Colonic mucosa (tissue), 4 donors: ENCODE data around the gene DNMT3L. TPM values are rescaled to one million over a fixed set of nuclear protein-coding genes. Genes with fewer than 3 reads are reported as not detected.

Experiments
- DNase-seq: peaks from one replicate; pipeline ENCODE4 v3.0.0-alpha.2; 2020
- H3K27ac ChIP-seq: fragments of 200-600 bp; one replicate; pipeline ENCODE4 v1.8.0; 2021
- H3K27me3 ChIP-seq: fragments of 200-600 bp; one replicate; pipeline ENCODE4 v1.8.0; 2021
- H3K36me3 ChIP-seq: fragments of 200-600 bp; one replicate; pipeline ENCODE4 v1.8.0; 2021
- H3K4me1 ChIP-seq: fragments of 200-600 bp; one replicate; pipeline ENCODE4 v1.8.0; 2021; ENCODE audit warnings: mild to moderate bottlenecking
- H3K4me3 ChIP-seq: fragments of 200-600 bp; one replicate; pipeline ENCODE4 v1.8.0; 2021
- H3K9ac ChIP-seq, 2 donors: one replicate each; pipeline ENCODE4 v1.7.0; 2013; ENCODE audit warnings: control low read depth in 2 of 2, low read depth in 2 of 2, low read length in 2 of 2
- H3K9me3 ChIP-seq: fragments of 200-600 bp; one replicate; pipeline ENCODE4 v1.8.0; 2021
- intact Hi-C: fragments of 100-400 bp; cut with DNase I; formaldehyde crosslinking; loops from one replicate; pipeline ENCODE4 v1.14.1; 2022
- total RNA-seq, 2 donors: library from RNA; stranded (reverse); fragmentation: NEBNext Ultra II Directional in 1 of 2; extraction: Animal tissue kit (Norgen Biotek cat#: 25700) in 1 of 2; gene quantifications; one replicate each; pipeline ENCODE4 v1.2.1, GENCODE V29; 2021
- TF ChIP-seq, protein P1 (sequence below): fragments of 200-600 bp; IDR thresholded peaks from one replicate; pipeline ENCODE4 v1.8.0; 2022; ENCODE audit warnings: antibody characterized with exemption, mild to moderate bottlenecking
- donor health status: healthy.
- donor health status: DM: no; HTN: no; CAD: no.
- donor health status: DM: no; HTN: no; CAD: no.

Gene DNMT3L
- total RNA-seq, 2 donors from 2014 or later, result not detected

GRCh38 chr21:44293551-44294231, 32.0 kb upstream of the DNMT3L start:
- TF ChIP-seq, protein P1, sequence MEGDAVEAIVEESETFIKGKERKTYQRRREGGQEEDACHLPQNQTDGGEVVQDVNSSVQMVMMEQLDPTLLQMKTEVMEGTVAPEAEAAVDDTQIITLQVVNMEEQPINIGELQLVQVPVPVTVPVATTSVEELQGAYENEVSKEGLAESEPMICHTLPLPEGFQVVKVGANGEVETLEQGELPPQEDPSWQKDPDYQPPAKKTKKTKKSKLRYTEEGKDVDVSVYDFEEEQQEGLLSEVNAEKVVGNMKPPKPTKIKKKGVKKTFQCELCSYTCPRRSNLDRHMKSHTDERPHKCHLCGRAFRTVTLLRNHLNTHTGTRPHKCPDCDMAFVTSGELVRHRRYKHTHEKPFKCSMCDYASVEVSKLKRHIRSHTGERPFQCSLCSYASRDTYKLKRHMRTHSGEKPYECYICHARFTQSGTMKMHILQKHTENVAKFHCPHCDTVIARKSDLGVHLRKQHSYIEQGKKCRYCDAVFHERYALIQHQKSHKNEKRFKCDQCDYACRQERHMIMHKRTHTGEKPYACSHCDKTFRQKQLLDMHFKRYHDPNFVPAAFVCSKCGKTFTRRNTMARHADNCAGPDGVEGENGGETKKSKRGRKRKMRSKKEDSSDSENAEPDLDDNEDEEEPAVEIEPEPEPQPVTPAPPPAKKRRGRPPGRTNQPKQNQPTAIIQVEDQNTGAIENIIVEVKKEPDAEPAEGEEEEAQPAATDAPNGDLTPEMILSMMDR, result no peak
- no peaks in the 10 kb centered on the region for H3K4me1 ChIP-seq
- no peak overlapping the region for H3K9ac ChIP-seq
- H3K9me3 ChIP-seq, result no peaks in the 10 kb centered on the region
- no peaks in the 10 kb centered on the region for H3K27me3 ChIP-seq
- no peak overlapping the region for H3K27ac ChIP-seq
- no peak overlapping the region for H3K4me3 ChIP-seq
- intact Hi-C loops, result no loop called here
- no peak for DNase-seq
- H3K36me3 ChIP-seq, result no peaks in the 10 kb centered on the region

- DNase-seq, result no peak
- H3K9me3 ChIP-seq, result no peaks in the 10 kb centered on the region
- TF ChIP-seq, protein P1, result no peak
- H3K4me3 ChIP-seq, result no peak overlapping the region
- no peaks in the 10 kb centered on the region for H3K36me3 ChIP-seq
- H3K4me1 ChIP-seq, result no peaks in the 10 kb centered on the region
- H3K9ac ChIP-seq, result no peak overlapping the region
- H3K27ac ChIP-seq, result no peak overlapping the region
- intact Hi-C loops, result no loop called here
- no peaks in the 10 kb centered on the region for H3K27me3 ChIP-seq
These were observed 31.1 kb upstream of the DNMT3L start for GRCh38 chr21:44292812-44293195.

GRCh38 chr21:44291936-44292811, 30.5 kb upstream of the DNMT3L start:
- H3K27ac ChIP-seq, result no peak overlapping the region
- H3K4me1 ChIP-seq, result no peaks in the 10 kb centered on the region
- H3K9ac ChIP-seq, result no peak overlapping the region
- no peaks in the 10 kb centered on the region for H3K36me3 ChIP-seq
- no peak for DNase-seq
- no peaks in the 10 kb centered on the region for H3K9me3 ChIP-seq
- TF ChIP-seq, protein P1, result no peak
- intact Hi-C loops, result no loop called here
- H3K4me3 ChIP-seq, result no peak overlapping the region
- H3K27me3 ChIP-seq, result no peaks in the 10 kb centered on the region

DNA sequence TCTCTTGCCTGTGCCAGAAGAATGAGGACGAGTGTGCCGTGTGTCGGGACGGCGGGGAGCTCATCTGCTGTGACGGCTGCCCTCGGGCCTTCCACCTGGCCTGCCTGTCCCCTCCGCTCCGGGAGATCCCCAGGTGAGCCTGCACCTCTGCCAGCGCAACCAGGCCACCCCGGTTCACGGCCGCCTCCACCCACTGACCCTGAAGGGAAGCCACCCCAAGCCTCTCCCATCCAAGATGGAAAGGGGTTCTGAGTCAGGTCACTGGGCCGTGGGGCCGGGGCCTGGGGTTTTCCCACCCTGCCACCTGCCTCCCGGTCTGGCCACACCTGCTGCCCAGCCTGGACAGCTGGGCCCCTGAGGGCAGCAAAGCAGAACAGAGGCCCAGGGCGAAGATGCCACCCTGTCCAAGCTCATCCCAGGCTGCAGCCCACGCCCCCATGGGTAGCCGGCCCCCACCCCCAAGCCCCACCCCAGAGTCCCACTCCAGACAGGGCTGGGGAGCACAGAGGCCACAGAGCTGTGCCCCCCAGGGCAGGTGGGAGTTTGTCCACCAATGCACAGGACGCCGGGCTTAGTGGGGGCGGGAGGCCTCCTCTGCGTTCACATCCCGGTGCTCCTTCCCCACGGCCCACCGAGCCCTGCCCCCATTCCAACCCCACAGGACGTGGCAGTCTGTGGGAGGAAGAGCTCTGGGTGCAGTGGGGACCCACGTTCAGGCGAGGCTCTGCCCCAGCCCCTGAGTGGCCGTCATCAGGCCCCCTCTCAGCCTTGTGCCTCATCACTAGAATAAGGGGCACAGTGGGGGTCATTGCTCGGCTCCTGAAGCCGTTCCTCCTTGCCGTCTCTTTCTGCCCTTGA, 29.6 kb upstream of the DNMT3L start:
- Histone ChIP-seq H3K36me3 (no peaks in the 10 kb centered on the region), H3K27me3 (no peaks in the 10 kb centered on the region), H3K4me3 (no peak overlapping the region), H3K4me1 (no peaks in the 10 kb centered on the region), H3K9ac (no peak overlapping the region), H3K9me3 (no peaks in the 10 kb centered on the region), H3K27ac (no peak overlapping the region)
- no peak for DNase-seq
- TF ChIP-seq, protein P1, result no peak
- intact Hi-C loops, result no loop called here

GRCh38 chr21:44290327-44291077, 28.8 kb upstream of the DNMT3L start:
- DNase-seq, result no peak
- Histone ChIP-seq H3K4me1 (no peaks in the 10 kb centered on the region), H3K9me3 (no peaks in the 10 kb centered on the region), H3K27me3 (peaks cover 5% of the 10 kb centered on the region), H3K27ac (no peak overlapping the region), H3K9ac (no peak overlapping the region), H3K36me3 (no peaks in the 10 kb centered on the region), H3K4me3 (no peak overlapping the region)
- TF ChIP-seq, protein P1, result no peak
- intact Hi-C loops, result no loop called here
